HepG2 (cell line): ENCODE measurements around the gene IZUMO2. TPM values are rescaled to one million over a fixed set of nuclear protein-coding genes. Genes with fewer than 3 reads are reported as not detected.

Source experiments
- polyA plus RNA-seq, 8 experiments: library from polyadenylated mRNA; depleted of rRNA in 3 of 8; stranded (reverse) in 7 of 8; unstranded in 1 of 8; fragments of >200 nt; fragmentation: Illumina TruSeq in 4 of 8; extraction: Trizol in 4 of 8; gene quantifications; 2 replicates each; pipeline versions ENCODE4 v1.2.1 to v1.2.3, GENCODE V29; 2011 to 2016; ENCODE audit warnings: low read depth in 4 of 8, missing spikeins in 1 of 8, mixed read lengths in 1 of 8; ENCODE audit not compliant: insufficient read depth in 1 of 8
- total RNA-seq, 5 experiments: library from RNA; depleted of rRNA; stranded (reverse); fragments of >200 nt; fragmentation: Illumina TruSeq; extraction: Trizol; gene quantifications; 2 replicates each; pipeline ENCODE4 v1.2.3, GENCODE V29; 2016; ENCODE audit warnings: low read depth in 1 of 5

Gene IZUMO2
- total and polyA plus RNA-seq, 2 of the 13 experiments (the other 11 are each of a cell fraction or from before 2014, with no cell fraction given) = not detected

Other genes with a start within 250 kb of the IZUMO2 start
- gene ATF5, start 234.1 kb downstream of the IZUMO2 start, total RNA-seq (2016; rRNA removed; fragmentation: Illumina TruSeq; extraction: Trizol) = 9.7 and 10.3 TPM in 2 replicates
- 4.9 and 5.2 TPM in 2 replicates for gene ATF5, start 234.1 kb downstream of the IZUMO2 start, polyA plus RNA-seq (2011; rRNA removed)
- 41.5 and 42.1 TPM in 2 replicates for gene NUP62, start 233.8 kb downstream of the IZUMO2 start, total RNA-seq (2016; rRNA removed; fragmentation: Illumina TruSeq; extraction: Trizol)
- 15.4 and 16.5 TPM in 2 replicates for gene NUP62, start 233.8 kb downstream of the IZUMO2 start, polyA plus RNA-seq (2011; rRNA removed)
- not detected in 2 replicates for gene SIGLEC11, start 202.1 kb downstream of the IZUMO2 start, total RNA-seq (2016; rRNA removed; fragmentation: Illumina TruSeq; extraction: Trizol)
- not detected in 2 replicates for gene SIGLEC11, start 202.1 kb downstream of the IZUMO2 start, polyA plus RNA-seq (2011; rRNA removed)
- gene VRK3, start 137.9 kb downstream of the IZUMO2 start, total RNA-seq (2016; rRNA removed; fragmentation: Illumina TruSeq; extraction: Trizol) = 25.6 and 28.3 TPM in 2 replicates
- gene VRK3, start 137.9 kb downstream of the IZUMO2 start, polyA plus RNA-seq (2011; rRNA removed) = 16.8 and 23.8 TPM in 2 replicates
- 11.9 and 13.9 TPM in 2 replicates for gene ZNF473, start 137.3 kb downstream of the IZUMO2 start, total RNA-seq (2016; rRNA removed; fragmentation: Illumina TruSeq; extraction: Trizol)
- gene ZNF473, start 137.3 kb downstream of the IZUMO2 start, polyA plus RNA-seq (2011; rRNA removed) = 5.8 and 5.9 TPM in 2 replicates
- 5.5 and 6.4 TPM in 2 replicates for gene MYH14, start 40.3 kb upstream of the IZUMO2 start, total RNA-seq (2016; rRNA removed; fragmentation: Illumina TruSeq; extraction: Trizol)
- gene MYH14, start 40.3 kb upstream of the IZUMO2 start, polyA plus RNA-seq (2011; rRNA removed) = 5.8 and 8.0 TPM in 2 replicates
- 0.24 and 0.29 TPM in 2 replicates for gene KCNC3, start 166.1 kb upstream of the IZUMO2 start, total RNA-seq (2016; rRNA removed; fragmentation: Illumina TruSeq; extraction: Trizol)
- 1.6 and 1.7 TPM in 2 replicates for gene KCNC3, start 166.1 kb upstream of the IZUMO2 start, polyA plus RNA-seq (2011; rRNA removed)
- gene NAPSA, start 202.4 kb upstream of the IZUMO2 start, total RNA-seq (2016; rRNA removed; fragmentation: Illumina TruSeq; extraction: Trizol) = not detected in 2 replicates
- gene NAPSA, start 202.4 kb upstream of the IZUMO2 start, polyA plus RNA-seq (2011; rRNA removed) = not detected in 2 replicates
- 11.7 and 13.5 TPM in 2 replicates for gene NR1H2, start 213.2 kb upstream of the IZUMO2 start, total RNA-seq (2016; rRNA removed; fragmentation: Illumina TruSeq; extraction: Trizol)
- gene NR1H2, start 213.2 kb upstream of the IZUMO2 start, polyA plus RNA-seq (2011; rRNA removed) = 10.3 and 15.9 TPM in 2 replicates
- gene POLD1, start 221.1 kb upstream of the IZUMO2 start, total RNA-seq (2016; rRNA removed; fragmentation: Illumina TruSeq; extraction: Trizol) = 39.5 and 54.0 TPM in 2 replicates
- 17.4 and 18.6 TPM in 2 replicates for gene POLD1, start 221.1 kb upstream of the IZUMO2 start, polyA plus RNA-seq (2011; rRNA removed)